ENCODE measurements around the gene RNF207. TPM values are rescaled to one million over a fixed set of nuclear protein-coding genes. Genes with fewer than 3 reads are reported as not detected.
"Not testable (repeated sequence)": the region's sequence is repeated elsewhere in the genome, so short reads cannot be mapped to it uniquely, and the experiment has no call there.

RNF207 gene
- polyA plus RNA-seq, 1 experiment, result 17.9 TPM

GRCh38 chr1:6212193-6212959 lies 6.5 kb downstream of the RNF207 start:
- no peaks in the 10 kb centered on the region for H3K27me3 ChIP-seq (ENCODE audit: control insufficient read depth, insufficient read depth, low read length)
- POLR2A ChIA-PET, result no interaction called here

DNA sequence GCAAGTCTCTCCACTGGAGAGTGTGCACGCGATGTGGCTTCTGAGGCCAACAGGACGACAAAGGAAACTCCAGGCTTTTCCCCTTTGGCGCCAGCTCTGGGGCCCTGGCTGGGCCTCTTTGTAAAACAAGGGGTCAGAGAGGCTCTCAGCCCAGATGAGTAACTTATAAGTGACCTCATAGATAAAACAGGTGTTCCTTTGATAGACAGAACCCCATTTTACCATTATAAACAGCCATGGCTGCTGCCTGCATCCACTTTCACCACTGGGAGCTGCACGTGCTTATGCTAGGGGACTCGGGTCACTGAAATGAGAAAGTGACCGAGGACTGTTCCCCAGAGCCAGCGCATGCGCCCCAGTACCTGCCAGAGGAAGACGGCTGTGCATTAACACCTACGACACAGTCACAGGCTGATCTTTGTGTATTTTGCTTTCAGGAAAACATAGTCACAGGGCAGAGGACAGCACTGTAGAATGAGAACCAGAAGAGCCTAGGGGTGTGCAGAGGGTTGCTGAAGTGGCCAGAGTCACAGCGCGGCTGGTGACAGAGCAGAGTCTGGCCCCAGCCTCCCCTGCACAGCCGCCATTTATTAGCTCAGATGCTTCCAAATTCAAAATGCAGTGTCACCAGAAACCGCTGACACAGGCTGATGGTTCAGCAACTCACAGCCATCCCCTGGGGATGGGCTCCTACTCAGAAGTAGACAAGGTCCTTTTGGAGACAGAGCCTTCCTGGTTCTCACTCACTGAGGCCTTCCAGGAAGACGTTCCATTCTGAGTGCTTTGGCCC lies 12.7 kb downstream of the RNF207 start:
- POLR2A ChIA-PET, result no interaction called here
- Histone ChIP-seq H3K27me3 (ENCODE audit: control insufficient read depth, insufficient read depth, low read length) (no peaks in the 10 kb centered on the region), H3K36me3 (ENCODE audit: control insufficient read depth, insufficient read depth, low read length) (peaks cover 3% of the 10 kb centered on the region; the same call in 1 of the 2 replicates), H3K4me3 (ENCODE audit: low read depth, low read length) (no peak overlapping the region)
- DNase-seq (ENCODE audit: low read depth), result no peak
- TF ChIP-seq, protein P1, sequence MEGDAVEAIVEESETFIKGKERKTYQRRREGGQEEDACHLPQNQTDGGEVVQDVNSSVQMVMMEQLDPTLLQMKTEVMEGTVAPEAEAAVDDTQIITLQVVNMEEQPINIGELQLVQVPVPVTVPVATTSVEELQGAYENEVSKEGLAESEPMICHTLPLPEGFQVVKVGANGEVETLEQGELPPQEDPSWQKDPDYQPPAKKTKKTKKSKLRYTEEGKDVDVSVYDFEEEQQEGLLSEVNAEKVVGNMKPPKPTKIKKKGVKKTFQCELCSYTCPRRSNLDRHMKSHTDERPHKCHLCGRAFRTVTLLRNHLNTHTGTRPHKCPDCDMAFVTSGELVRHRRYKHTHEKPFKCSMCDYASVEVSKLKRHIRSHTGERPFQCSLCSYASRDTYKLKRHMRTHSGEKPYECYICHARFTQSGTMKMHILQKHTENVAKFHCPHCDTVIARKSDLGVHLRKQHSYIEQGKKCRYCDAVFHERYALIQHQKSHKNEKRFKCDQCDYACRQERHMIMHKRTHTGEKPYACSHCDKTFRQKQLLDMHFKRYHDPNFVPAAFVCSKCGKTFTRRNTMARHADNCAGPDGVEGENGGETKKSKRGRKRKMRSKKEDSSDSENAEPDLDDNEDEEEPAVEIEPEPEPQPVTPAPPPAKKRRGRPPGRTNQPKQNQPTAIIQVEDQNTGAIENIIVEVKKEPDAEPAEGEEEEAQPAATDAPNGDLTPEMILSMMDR (IDR thresholded peaks at IDR 0.05; ENCODE audit: insufficient read depth, low read depth, low read length), result no peak
- CTCF ChIA-PET, result interaction anchor here (1.4 to 2.7 kb wide), 2 partner anchors 10 to 12 kb away, joined by 4 to 9 read pairs; partner anchors contain the start of gene RNF207

More at GRCh38 chr1:6212193-6212959, 6.5 kb downstream of the RNF207 start:
- CTCF ChIA-PET, result no interaction called here
- TF ChIP-seq, protein P1 (IDR thresholded peaks at IDR 0.05; ENCODE audit: insufficient read depth, low read depth, low read length), result no peak
- H3K4me3 ChIP-seq (ENCODE audit: low read depth, low read length), result no peak overlapping the region
- no peak for DNase-seq (ENCODE audit: low read depth)
- peaks cover 16% of the 10 kb centered on the region for H3K36me3 ChIP-seq (ENCODE audit: control insufficient read depth, insufficient read depth, low read length)

- H3K4me3 ChIP-seq (ENCODE audit: low read depth, low read length); DNase-seq (ENCODE audit: low read depth); H3K27me3 ChIP-seq (ENCODE audit: control insufficient read depth, insufficient read depth, low read length); H3K36me3 ChIP-seq (ENCODE audit: control insufficient read depth, insufficient read depth, low read length); POLR2A ChIA-PET: not testable (repeated sequence)
- CTCF ChIA-PET, result interaction anchor here (2.7 kb wide), 1 partner anchor 13 kb away, joined by 9 read pairs; the partner anchor contains the start of gene RNF207
These were observed 13.7 kb downstream of the RNF207 start for GRCh38 chr1:6219641-6220040.

DNA sequence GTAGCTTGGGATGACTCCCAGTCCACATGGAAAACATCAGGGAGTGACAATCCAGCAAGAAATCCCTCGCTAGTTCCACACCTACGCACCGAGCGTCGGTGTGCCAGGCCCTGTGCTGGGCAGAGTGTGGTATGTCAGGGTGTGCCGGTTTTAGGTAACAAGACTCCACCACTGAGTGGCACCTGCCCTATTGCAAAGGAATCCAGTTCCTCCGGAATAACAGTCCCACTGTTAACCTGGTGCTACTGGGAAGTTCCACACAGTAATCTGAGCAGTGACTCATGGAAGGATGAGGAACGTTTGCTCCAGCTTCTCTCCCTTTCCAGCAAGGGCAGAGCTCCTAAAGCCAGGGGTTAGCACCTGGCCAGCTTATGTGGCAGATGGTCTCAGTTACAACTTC lies 14.3 kb downstream of the RNF207 start:
- TF ChIP-seq, protein P1 (IDR thresholded peaks at IDR 0.05; ENCODE audit: insufficient read depth, low read depth, low read length), result no peak
- ChIA-PET CTCF (interaction anchor here (0.9 to 2.7 kb wide), 3 partner anchors 14 to 20 kb away, joined by 3 to 9 read pairs (median 3); partner anchors contain the start of genes RNF207 and RPL22), POLR2A (no interaction called here)
- no peak for DNase-seq (ENCODE audit: low read depth)
- no peaks in the 10 kb centered on the region for H3K27me3 ChIP-seq (ENCODE audit: control insufficient read depth, insufficient read depth, low read length)
- H3K4me3 ChIP-seq (ENCODE audit: low read depth, low read length), result no peak overlapping the region
- H3K36me3 ChIP-seq (ENCODE audit: control insufficient read depth, insufficient read depth, low read length), result peaks cover 13% of the 10 kb centered on the region

GRCh38 chr1:6221210-6221784 lies 15.4 kb downstream of the RNF207 start:
- Histone ChIP-seq H3K36me3 (ENCODE audit: control insufficient read depth, insufficient read depth, low read length) (peaks cover 13% of the 10 kb centered on the region), H3K27me3 (ENCODE audit: control insufficient read depth, insufficient read depth, low read length) (no peaks in the 10 kb centered on the region), H3K4me3 (ENCODE audit: low read depth, low read length) (no peak overlapping the region)
- CTCF ChIA-PET, result interaction anchor here (2.7 kb wide), 1 partner anchor 15 kb away, joined by 9 read pairs; the partner anchor contains the start of gene RNF207
- TF ChIP-seq, protein P1 (IDR thresholded peaks at IDR 0.05; ENCODE audit: insufficient read depth, low read depth, low read length), result no peak
- POLR2A ChIA-PET, result no interaction called here
- no peak for DNase-seq (ENCODE audit: low read depth)
